Activated CD4-positive, alpha-beta T cell treated with anti-CD3 and anti-CD28 coated beads for 36 hours (primary cell): ENCODE results near the gene LILRB3. TPM values are rescaled to one million over a fixed set of nuclear protein-coding genes. Genes with fewer than 3 reads are reported as not detected.
"Not testable (repeated sequence)": the region's sequence is repeated elsewhere in the genome, so short reads cannot be mapped to it uniquely, and the experiment has no call there.

Source experiments
- ATAC-seq: fragments of 200-7000 bp; cut with Tn5 transposase; one replicate; pipeline ENCODE4 v1.10.0; 2021; ENCODE audit warnings: mild to moderate bottlenecking, moderate library complexity
- CTCF ChIA-PET: fragments of 350-600 bp; sonication (Branson Sonifier 250); formaldehyde crosslinking; loops from one replicate; lab custom pipeline; 2021; ENCODE audit warnings: antibody characterized with exemption; lab: Charles Lee
- POLR2A ChIA-PET: fragments of 350-600 bp; sonication (Branson Sonifier 250); formaldehyde crosslinking; loops from one replicate; lab custom pipeline; 2021; ENCODE audit warnings: antibody characterized with exemption, inconsistent platforms; lab: Charles Lee
- DNase-seq: peaks from one replicate; pipeline ENCODE4 v3.0.0-alpha.2; 2020
- H3K27ac Mint-ChIP-seq: one replicate; pipeline ENCODE4 v1.8.0; 2021; ENCODE audit warnings: mixed read lengths
- H3K27me3 Mint-ChIP-seq: one replicate; pipeline ENCODE4 v1.8.0; 2021; ENCODE audit warnings: mixed read lengths
- H3K36me3 Mint-ChIP-seq: one replicate; pipeline ENCODE4 v1.8.0; 2021; ENCODE audit warnings: low read depth, mixed read lengths
- H3K4me1 Mint-ChIP-seq: one replicate; pipeline ENCODE4 v1.8.0; 2021; ENCODE audit warnings: mixed read lengths
- H3K4me3 Mint-ChIP-seq: one replicate; pipeline ENCODE4 v1.8.0; 2021; ENCODE audit warnings: mild to moderate bottlenecking, moderate library complexity, mixed read lengths
- H3K9me3 Mint-ChIP-seq: one replicate; pipeline ENCODE4 v1.8.0; 2021; ENCODE audit warnings: low read depth, mixed read lengths
- intact Hi-C, 2 experiments: fragments of 100-400 bp; cut with DNase I in 1 of 2; cut with micrococcal nuclease in 1 of 2; formaldehyde crosslinking; loops; one replicate each; pipeline versions ENCODE4 v1.14.2 to v1.15.1; 2022 to 2024; cut with DNase I, micrococcal nuclease
- total RNA-seq, 2 experiments: library from RNA; stranded (reverse); gene quantifications; one replicate each; pipeline ENCODE4 v1.2.3, GENCODE V29; 2021

Gene LILRB3
- total RNA-seq, 2 experiments from 2014 or later, result not detected

DNA sequence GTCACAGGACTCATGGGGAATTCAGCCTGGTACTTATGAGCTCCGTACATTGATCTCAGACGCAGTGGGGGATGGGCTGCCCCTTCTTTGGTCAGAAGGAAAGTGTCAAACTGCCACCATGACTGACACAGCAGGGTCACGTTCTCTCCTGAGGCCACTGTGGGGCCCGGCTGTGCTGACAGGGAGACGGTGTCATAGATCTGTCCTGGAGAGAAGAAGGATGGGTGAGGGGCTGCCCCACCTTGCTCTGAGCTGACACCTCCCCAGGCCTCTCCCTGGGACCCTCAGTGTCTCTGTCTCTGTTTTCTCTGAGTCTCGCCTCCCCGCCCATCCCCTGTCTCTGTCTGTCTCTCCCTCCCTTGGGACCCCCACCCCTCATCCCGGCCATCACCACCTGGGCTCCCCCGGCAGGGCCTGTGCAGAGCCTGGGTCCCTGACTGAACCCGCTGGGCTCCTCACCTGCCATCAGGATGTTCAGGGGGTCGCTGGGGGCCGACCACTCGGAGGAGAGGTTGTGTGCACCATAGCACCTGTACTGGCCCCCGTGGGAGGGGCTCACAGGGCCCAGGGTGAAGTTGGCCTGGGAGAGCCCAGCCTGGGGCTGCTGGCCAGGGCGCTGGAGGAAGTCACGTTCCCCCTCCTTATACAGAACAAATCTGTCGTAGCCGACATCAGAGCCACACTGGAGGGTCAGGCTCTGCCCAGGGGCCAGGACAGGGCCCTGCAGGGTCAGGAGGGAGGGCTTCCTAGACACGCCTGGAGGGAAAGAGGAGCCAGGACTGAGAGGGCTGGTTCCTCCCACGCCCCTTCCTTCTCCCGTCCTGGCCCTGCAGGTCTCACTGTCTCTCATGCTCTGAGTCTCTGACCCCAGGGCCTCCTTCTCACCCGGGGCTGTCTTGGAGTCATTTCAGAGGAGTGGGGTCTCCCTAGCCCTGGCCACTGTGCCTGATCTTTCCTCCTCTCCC lies 17.8 kb upstream of the LILRB3 start:
- ATAC-seq, H3K4me3 Mint-ChIP-seq, H3K27me3 Mint-ChIP-seq: not testable (repeated sequence)

DNA sequence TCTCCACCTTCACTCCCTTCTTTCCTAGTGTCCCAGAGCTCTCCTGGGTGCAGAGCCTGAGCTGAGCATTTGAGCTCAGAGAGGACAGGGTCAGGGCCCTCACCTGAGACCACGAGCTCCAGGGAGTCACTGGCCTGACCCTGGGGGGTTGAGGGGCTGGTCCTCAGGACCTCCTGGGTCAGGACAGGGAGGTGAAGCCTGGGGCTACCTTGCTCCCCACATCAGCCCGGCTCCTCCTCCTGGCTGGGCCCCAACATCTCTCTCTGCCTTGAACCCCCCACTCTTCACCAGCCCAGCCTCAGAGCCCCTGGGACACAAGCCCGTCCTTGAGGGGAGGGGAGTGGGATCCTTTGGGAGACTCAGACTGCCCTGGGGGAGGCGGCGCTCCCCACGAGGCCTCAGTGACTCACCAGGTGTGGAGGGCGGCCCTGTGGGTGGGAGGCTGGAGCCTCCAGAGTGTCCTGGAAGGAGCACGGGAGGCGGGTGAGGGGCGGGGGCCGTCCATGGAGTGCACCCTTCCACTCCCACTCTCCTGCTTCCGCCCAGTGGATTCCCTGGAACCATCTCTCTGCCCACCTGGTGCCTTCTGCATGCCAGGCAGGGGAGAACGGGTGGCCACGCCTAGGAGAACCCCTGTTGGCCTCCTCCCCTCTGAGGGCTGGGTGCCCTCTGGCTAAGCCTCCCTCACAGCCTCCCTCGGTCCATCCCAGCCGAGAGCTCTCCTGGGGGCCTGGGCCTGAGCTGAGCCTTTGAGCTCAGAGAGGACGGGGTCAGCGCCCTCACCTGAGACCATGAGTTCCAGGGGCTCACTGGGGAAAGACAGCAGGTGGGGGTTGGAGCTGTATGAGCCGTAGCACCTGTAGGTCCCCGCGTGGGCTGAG lies 16.9 kb upstream of the LILRB3 start:
- H3K4me3 Mint-ChIP-seq, H3K27me3 Mint-ChIP-seq, H3K27ac Mint-ChIP-seq, ATAC-seq, CTCF ChIA-PET, H3K36me3 Mint-ChIP-seq, POLR2A ChIA-PET, DNase-seq, H3K4me1 Mint-ChIP-seq, H3K9me3 Mint-ChIP-seq: not testable (repeated sequence)
- intact Hi-C loops, result loop anchor here in 1 of 2 experiments (2.0 kb wide), 1 partner anchor 17 kb away; the partner anchor contains the start of gene LILRB3

More for the DNA sequence above, 17.8 kb upstream of the LILRB3 start:
- CTCF ChIA-PET, H3K27ac Mint-ChIP-seq, H3K36me3 Mint-ChIP-seq, H3K4me1 Mint-ChIP-seq, H3K9me3 Mint-ChIP-seq, intact Hi-C loops, DNase-seq, POLR2A ChIA-PET: not testable (repeated sequence)

DNA sequence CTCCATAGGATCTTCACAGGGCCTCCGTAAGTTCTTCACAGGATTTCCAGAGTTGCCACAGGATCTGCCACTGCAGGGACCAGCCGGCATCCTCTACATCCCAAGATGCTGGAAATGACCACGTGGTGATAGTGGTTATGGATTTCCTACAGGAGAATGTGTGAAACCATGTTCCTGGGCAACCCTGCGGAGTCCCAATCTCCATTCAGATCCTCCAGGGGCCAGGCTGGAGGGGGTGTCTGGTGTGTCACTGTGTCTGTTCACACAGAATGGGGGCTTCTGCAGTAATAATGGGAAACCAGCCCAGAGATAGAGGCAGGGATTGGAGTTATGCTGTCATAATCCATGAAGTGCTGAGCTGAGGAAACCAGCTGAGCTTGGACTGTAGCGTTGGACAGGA lies 11.1 kb upstream of the LILRB3 start:
- Mint-ChIP-seq H3K27me3 (peaks cover 22% of the 10 kb centered on the region), H3K36me3 (no peaks in the 10 kb centered on the region), H3K27ac (no peak overlapping the region), H3K9me3 (no peaks in the 10 kb centered on the region), H3K4me1 (peaks cover 6% of the 10 kb centered on the region), H3K4me3 (no peak overlapping the region)
- ATAC-seq, result no peak
- no peak for DNase-seq
- ChIA-PET CTCF (interaction anchor here (0.8 to 1.9 kb wide), 2 partner anchors 32 to 66 kb away, joined by 4 to 7 read pairs; no protein-coding TSS in a partner anchor), POLR2A (no interaction called here)
- intact Hi-C loops, result no loop called here

DNA sequence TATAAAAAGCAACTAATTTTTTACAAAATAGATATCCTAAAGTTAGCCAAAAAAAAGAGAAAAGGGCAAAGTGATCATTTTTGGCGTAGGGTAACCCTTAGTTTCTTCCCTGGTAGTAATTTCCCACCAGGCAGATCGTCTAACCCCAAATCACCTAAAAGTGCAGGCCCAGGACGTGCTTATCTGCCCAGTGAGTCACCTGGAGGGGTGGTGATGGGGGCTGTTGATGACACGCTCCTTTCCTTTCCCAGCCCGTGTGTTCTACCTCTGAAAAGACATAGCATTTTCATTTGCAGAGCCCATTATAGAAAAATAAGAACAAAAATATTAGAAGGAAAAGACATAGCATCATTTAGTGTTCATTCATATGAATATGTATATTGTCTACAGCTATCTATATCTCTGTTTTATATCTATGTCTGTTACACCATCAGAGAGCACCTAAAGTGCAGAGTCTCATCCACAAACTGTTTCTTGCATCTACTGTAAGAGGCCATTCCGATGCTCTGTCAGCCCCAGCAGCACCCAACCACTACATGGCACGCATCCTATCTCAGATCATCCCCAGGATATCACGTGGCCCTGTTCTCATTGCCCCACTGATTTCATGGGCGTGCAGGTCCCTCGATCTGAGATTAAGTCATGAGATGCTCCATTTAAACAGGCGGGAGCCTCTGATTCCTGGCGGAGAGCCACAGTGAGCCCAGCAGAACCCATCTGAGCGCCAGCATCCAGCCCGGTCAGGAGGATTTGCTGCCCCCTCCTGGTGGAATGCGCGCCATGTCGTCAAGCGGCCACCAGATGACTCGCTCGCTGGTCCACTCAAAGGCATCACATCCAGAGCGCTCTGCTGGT lies 8.5 kb upstream of the LILRB3 start:
- Mint-ChIP-seq H3K36me3 (no peaks in the 10 kb centered on the region), H3K27ac (no peak overlapping the region), H3K9me3 (no peaks in the 10 kb centered on the region), H3K27me3 (peaks cover 22% of the 10 kb centered on the region), H3K4me1 (peaks cover 6% of the 10 kb centered on the region), H3K4me3 (no peak overlapping the region)
- ChIA-PET POLR2A (no interaction called here), CTCF (interaction anchor here (1.4 to 1.5 kb wide), 3 partner anchors 38 to 61 kb away, joined by 4 to 7 read pairs (median 5); no protein-coding TSS in a partner anchor)
- intact Hi-C loops, result loop anchor here (1.0 kb wide), 2 partner anchors 43 to 63 kb away; no protein-coding TSS in a partner anchor
- ATAC-seq (peak; percentile 99), DNase-seq (peak; percentile 92)

DNA sequence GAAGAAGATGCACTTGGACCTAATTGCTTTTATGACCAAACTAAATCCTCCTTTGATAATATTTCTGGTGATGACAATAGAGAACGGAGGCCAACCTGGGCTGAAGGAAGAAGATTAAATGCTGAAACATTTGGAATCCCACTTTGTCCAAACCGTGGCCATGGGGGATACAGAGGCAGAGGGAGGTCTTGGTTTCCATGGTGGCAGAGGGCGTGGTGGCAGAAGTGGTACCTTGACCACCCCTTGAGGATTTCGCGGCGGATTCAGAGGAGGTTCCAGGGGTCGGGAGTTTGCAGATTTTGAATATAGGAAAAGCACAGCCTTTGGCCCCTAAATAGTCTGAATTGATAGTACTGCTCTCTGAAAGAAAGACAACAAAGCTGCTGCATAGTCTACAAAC lies 7.2 kb upstream of the LILRB3 start:
- intact Hi-C loops, result no loop called here
- H3K9me3 Mint-ChIP-seq, result no peaks in the 10 kb centered on the region
- CTCF ChIA-PET, result interaction anchor here (0.9 to 1.0 kb wide), 2 partner anchors 56 to 61 kb away, joined by 3 read pairs; no protein-coding TSS in a partner anchor

DNA sequence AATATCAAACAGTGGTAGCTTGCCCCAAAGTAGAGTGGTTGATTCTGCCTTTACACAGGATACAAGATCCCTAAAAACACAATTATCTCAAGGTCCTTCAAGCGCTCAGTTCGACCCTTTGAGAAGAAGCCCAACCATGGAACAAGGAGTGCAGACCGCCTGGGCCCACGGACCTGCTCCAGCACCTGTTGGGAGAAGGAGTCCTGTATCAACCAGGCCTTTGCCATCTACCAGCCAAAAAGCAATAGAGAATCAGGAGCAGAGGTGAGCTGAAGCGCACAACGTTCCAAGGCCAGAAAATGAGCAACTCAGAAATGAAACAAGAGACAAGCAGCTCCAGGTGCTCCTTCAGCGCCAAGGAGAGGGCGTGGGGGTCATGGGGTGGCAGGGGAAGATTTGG lies 6.3 kb upstream of the LILRB3 start:
- DNase-seq, result no peak
- peaks cover 13% of the 10 kb centered on the region for H3K27me3 Mint-ChIP-seq
- no peaks in the 10 kb centered on the region for H3K36me3 Mint-ChIP-seq
- ChIA-PET POLR2A (interaction anchor here (0.7 kb wide), 1 partner anchor 23 kb away, joined by 3 read pairs; no protein-coding TSS in a partner anchor), CTCF (interaction anchor here (1.2 kb wide), 1 partner anchor 37 kb away, joined by 5 read pairs; no protein-coding TSS in a partner anchor)
- no peak overlapping the region for H3K27ac Mint-ChIP-seq
- intact Hi-C loops, result no loop called here
- H3K4me3 Mint-ChIP-seq, result no peak overlapping the region
- peaks cover 6% of the 10 kb centered on the region for H3K4me1 Mint-ChIP-seq
- H3K9me3 Mint-ChIP-seq, result no peaks in the 10 kb centered on the region
- ATAC-seq, result no peak

More for the DNA sequence above, 7.2 kb upstream of the LILRB3 start:
- Mint-ChIP-seq H3K4me3 (no peak overlapping the region), H3K27ac (no peak overlapping the region), H3K36me3 (no peaks in the 10 kb centered on the region), H3K27me3 (peaks cover 19% of the 10 kb centered on the region), H3K4me1 (peaks cover 6% of the 10 kb centered on the region)
- DNase-seq (no peak), ATAC-seq (no peak)
- POLR2A ChIA-PET, result no interaction called here

DNA sequence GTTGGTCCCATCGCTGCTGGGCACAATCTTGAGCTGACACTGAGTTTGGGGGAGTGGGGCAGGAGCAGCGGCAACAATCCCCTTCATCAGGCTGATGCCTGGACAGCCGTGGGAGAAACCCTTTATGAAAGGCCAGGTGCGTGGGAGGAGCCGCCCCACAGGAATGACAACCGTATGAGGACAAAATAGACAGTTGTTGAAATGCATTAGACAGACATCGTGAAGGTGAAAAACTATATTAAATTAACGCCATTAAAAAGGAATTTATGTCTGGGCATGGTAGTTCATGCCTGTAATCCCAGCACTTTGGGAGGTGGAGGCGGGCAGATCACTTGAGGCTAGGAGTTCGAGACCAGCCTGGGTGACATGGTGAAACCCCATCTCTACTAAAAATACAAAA lies 1.8 kb upstream of the LILRB3 start:
- ATAC-seq, H3K4me3 Mint-ChIP-seq, H3K4me1 Mint-ChIP-seq, intact Hi-C loops, DNase-seq, POLR2A ChIA-PET, H3K9me3 Mint-ChIP-seq, H3K36me3 Mint-ChIP-seq, H3K27ac Mint-ChIP-seq: not testable (repeated sequence)
- peaks cover 11% of the 10 kb centered on the region for H3K27me3 Mint-ChIP-seq
- CTCF ChIA-PET, result interaction anchor here (0.8 kb wide), 1 partner anchor 14 kb away, joined by 4 read pairs; no protein-coding TSS in a partner anchor

DNA sequence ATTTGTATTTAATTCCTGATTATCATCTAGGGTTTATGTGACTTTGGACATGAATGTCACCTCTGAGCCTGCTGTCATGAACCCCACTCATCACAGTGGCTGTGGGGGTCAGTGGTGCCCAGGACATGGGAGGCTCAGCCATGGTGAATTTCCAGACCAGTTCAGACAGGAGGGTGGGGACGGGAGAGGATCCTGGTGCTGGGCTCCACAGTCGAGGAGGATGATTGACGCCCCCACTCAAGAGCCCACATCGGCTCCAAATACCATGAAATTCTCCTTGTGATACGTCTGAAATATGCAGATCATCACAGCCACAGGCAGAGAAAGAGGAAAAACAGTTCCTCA lies 1.1 kb upstream of the LILRB3 start:
- ChIA-PET CTCF (interaction anchor here (0.7 kb wide), 1 partner anchor 21 kb away, joined by 3 read pairs; no protein-coding TSS in a partner anchor), POLR2A (interaction anchor here (1.1 kb wide), 1 partner anchor 16 kb away, joined by 3 read pairs; no protein-coding TSS in a partner anchor)
- not testable (repeated sequence) for ATAC-seq, H3K36me3 Mint-ChIP-seq, H3K4me3 Mint-ChIP-seq, DNase-seq, H3K27ac Mint-ChIP-seq, H3K9me3 Mint-ChIP-seq, H3K27me3 Mint-ChIP-seq, H3K4me1 Mint-ChIP-seq
- intact Hi-C loops, result loop anchor here (2.0 kb wide), 2 partner anchors 15 to 21 kb away; no protein-coding TSS in a partner anchor

DNA sequence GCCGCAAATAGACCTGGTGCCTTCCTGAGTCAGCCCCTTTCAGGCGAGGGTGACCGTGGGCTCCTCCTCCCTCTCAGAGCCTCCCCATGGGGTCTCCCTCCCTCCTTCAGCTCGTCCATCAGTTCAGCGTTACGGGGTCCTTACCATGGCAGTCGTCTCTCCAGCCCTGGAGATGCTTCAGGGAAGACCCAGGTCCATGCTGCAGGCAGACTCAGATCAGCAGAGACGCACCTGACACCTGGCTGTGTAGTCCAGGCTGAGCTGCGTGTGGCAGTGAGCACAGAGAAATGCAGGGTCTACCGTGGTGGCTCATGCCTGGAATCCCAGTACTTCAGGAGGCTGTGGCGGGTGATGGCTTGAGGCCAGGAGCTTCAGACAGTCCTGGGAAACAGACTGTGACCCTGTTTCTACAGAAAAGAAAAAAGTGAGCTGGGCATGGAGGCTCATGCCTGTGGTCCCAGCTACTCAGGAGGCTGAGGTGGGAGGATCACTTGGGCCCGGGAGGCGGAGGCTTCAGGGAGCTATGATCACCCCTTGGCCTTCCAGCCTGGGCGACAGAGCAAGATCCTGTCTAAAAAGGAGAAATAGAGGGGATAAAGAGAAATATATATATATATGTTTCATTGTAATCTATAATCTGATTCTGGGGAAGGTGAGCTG lies 600 bp upstream of the LILRB3 start:
- not testable (repeated sequence) for H3K4me1 Mint-ChIP-seq, H3K27me3 Mint-ChIP-seq, ATAC-seq, H3K4me3 Mint-ChIP-seq, DNase-seq, H3K9me3 Mint-ChIP-seq, H3K36me3 Mint-ChIP-seq, H3K27ac Mint-ChIP-seq
- POLR2A ChIA-PET, result interaction anchor here (1.1 kb wide), 1 partner anchor 15 kb away, joined by 3 read pairs; no protein-coding TSS in a partner anchor
- CTCF ChIA-PET, result interaction anchor here (0.7 kb wide), 1 partner anchor 22 kb away, joined by 3 read pairs; no protein-coding TSS in a partner anchor
- intact Hi-C loops, result loop anchor here (2.0 kb wide), 2 partner anchors 15 to 21 kb away; no protein-coding TSS in a partner anchor

DNA sequence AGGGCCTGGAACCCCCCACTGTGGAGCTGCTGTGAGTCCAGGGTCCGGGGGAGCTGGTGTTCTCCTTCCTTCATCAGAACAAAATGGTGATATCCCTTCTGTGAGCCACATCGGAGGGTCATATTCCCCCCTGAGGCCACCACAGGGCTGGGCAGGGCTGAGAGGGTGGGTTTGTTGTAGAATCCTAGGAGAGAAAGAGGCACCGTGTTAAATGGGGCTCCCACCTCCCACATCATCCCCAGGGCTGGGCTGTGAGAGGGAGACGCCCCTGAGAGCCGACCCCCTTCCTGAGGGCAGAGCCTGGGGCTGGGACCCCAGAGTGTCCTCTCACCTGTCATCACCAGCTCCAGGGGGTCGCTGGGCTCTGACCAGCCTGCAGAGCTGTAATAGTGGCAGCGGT lies 860 bp downstream of the LILRB3 start:
- H3K36me3 Mint-ChIP-seq, H3K27ac Mint-ChIP-seq, H3K4me3 Mint-ChIP-seq, ATAC-seq, POLR2A ChIA-PET, H3K27me3 Mint-ChIP-seq, H3K4me1 Mint-ChIP-seq, DNase-seq, CTCF ChIA-PET, H3K9me3 Mint-ChIP-seq: not testable (repeated sequence)
- intact Hi-C loops, result loop anchor here (2.0 kb wide), 2 partner anchors 17 to 23 kb away; no protein-coding TSS in a partner anchor
